Forelimb muscle (tissue), 1 donor: ENCODE data around the gene C16orf74. TPM values are rescaled to one million over a fixed set of nuclear protein-coding genes. Genes with fewer than 3 reads are reported as not detected.
A peak's percentile ranks its signal among the peaks of the same experiment; 100 is the strongest.

Experiments used
- DNase-seq: peaks from one replicate; pipeline ENCODE4 v3.0.0-alpha.2; 2013; ENCODE audit warnings: low read depth
- polyA plus RNA-seq: library from polyadenylated mRNA; unstranded; fragments of 120-200 nt; gene quantifications from one replicate; pipeline ENCODE4 v1.2.1, GENCODE V29; 2013; ENCODE audit not compliant: insufficient read length

C16orf74 gene
- polyA plus RNA-seq, 1 donor: 0.87 TPM

DNA sequence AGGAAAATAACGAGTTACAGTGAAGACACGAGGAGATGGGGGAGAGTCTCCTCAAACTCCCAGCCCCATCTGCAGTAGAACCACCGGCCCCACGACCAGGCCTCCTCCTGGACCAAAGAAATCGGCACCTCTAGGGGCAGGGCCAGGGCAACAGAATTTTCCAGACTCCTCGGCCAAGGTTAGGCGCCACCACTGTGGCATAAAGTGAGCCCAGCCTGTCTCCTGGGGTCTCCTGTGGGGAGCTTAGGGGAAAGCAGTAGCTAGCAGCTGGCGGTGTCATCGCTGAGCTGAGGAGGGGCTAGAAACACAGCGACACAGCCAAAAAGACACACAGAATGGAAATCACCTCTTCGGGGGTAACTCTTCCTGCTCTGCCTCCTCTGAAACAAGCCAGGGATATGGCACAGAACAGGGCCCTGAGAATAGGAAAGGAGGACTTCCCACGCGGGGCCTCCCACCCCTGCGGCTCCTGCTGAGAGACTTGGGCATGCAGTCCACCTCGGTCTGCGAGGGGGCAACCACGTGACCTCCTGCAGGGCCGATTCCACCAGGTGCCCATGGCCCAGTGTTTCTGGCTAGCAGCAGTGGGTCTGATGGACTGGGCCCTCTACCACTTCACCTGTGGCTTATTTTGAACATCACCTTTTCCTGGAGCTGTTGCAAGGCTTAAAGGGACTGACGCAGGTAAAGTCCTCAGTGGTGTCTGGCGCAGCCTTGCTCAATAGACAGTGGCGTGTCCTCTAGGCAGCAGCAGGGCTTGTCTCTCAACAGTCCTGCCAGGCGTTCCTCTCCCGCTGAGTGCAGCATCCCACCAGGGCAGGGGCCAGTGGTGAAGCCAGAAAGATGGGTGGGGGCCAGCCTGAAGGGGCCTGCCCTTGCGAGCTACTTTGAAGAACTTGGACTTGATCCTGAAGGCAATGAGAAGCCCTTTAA lies 55.4 kb downstream of the C16orf74 start:
- DNase-seq: no peak

GRCh38 chr16:85690469-85691064 lies 60.3 kb downstream of the C16orf74 start:
- no peak for DNase-seq

- DNase-seq: no peak
These were observed 61.0 kb downstream of the C16orf74 start for GRCh38 chr16:85689950-85690320.

DNA sequence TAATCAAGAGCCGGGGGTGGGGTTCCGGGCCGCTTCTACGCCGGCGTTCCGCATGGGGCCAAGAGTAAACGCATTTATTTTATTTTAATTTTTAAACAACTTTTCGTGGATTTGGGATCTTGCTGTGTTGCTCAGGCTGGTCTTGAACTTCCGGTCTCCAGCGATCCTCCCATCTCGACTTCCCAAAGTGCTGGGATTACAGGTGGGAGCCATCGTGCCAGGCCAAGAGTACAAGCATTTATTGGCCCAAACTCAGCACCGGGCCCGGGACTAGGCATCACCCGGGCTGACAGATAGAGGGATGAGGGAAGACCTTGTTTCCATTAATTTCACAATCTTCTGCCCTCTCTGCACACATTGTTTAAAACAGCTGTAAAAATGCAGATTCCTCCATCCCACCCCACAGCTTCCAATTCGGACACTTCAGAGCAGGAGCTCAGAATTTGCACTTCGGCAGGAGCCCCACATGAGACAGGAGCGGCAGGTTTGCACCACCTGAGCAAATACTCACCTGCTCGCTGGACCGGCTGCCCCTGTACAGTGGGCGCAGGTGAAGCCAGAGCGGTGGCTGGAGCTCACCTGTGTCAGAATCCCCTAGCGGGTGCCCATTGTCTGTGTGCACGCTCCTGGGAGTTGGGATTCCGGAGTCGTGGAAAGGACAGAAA lies 61.5 kb downstream of the C16orf74 start:
- no peak for DNase-seq

- peak; percentile 51 for DNase-seq
These were observed 62.2 kb downstream of the C16orf74 start, which contains the start of gene GINS2 for GRCh38 chr16:85688586-85689284. TSS of gene GINS2 (minus strand) at chr16:85688954. CDS start at chr16:85688898, 56 bp downstream.

GRCh38 chr16:85687651-85688471 lies 63.0 kb downstream of the C16orf74 start:
- no peak for DNase-seq

- DNase-seq: no peak
These were observed 63.8 kb downstream of the C16orf74 start for GRCh38 chr16:85686912-85687591.

DNA sequence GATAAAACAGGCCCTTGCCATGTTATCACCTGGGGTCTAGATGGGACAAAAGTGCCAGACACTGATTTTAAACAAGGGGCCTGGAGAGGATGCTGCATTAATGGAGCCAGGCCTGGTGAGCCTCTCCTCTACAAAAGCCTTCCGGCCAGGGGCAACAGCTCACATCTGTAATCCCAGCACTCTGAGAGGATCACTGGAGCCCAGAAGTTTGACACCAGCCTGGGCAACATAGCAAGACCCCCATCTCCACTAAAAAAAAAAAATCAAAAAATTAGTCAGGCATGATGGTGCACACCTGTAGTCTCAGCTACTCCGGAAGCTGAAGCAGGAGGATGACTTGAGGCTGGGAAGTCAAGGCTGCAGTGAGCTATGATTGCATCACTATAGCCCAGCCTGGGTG lies 65.6 kb downstream of the C16orf74 start:
- no peak for DNase-seq

- no peak for DNase-seq
These were observed 67.5 kb downstream of the C16orf74 start for GRCh38 chr16:85683363-85683762.

GRCh38 chr16:85682516-85682915 lies 68.4 kb downstream of the C16orf74 start:
- no peak for DNase-seq

DNA sequence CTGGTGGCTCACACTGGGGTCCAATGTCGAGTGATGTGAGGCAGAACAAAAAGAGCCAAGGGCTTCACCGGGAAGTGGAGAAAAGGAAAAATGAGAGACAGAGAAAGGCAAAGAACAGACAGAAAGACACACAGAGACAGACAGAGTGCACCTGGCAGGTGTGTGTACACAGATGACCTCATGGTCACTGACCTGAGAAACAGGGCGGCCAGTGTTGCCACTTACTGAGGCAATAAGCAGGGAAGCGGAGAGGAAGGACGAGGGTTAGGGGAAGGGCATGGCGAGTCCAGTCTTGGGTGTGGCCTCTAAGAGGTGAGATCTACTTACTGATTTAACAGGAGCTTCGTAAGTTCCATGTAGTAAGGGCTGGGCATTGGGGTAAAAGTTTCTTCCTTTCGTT lies 69.6 kb downstream of the C16orf74 start:
- DNase-seq: no peak

DNA sequence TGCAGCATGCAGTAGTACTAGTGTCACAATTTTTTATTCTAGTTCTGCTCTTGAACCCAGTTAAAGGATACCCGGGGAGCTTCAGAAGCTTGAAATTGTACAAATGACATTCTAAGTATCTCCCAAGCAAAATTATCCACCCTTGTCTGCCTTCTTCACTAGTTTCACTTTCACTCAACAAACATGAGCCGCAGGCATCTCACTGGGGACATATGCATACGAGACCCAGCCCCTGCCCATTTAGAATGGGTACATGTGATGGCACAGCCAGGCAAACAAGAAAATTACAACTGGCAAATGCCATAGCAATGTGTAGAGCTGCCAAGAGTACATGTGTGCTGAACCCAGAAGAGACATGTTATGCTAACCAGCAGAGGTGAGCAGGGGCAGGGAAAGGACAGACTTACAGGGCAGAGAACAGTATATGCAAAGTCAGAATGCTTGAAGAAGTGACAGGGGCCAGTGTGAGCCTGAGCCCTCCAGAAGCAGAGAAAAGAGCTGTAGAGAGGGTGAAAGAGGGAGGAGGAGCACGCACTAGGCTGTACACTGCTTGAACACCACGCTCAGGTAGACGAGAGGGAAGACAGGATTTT lies 70.4 kb downstream of the C16orf74 start:
- no peak for DNase-seq

- DNase-seq: no peak
These were observed 71.0 kb downstream of the C16orf74 start for GRCh38 chr16:85679870-85680269.

DNA sequence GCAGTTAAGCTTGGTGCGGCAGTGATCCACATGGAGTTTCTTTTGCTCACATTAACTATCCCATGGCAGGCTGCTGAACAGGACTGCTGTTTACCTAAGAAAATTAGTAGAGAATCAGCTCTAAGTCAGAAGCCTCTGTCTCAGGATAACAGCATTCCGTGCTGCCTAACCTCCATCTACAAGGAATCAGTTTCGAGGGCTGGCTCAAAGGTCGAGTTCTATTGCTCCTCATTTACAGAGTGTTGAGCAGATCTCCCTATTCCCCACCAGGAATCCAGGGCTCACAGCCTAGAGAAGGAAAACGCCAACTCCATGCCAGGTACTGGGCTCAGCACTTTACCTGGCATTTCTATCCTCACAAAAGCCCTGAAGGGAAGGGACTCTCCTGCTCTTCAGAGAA lies 72.1 kb downstream of the C16orf74 start:
- no peak for DNase-seq

- DNase-seq: no peak
These were observed 72.9 kb downstream of the C16orf74 start for GRCh38 chr16:85678016-85678415.

DNA sequence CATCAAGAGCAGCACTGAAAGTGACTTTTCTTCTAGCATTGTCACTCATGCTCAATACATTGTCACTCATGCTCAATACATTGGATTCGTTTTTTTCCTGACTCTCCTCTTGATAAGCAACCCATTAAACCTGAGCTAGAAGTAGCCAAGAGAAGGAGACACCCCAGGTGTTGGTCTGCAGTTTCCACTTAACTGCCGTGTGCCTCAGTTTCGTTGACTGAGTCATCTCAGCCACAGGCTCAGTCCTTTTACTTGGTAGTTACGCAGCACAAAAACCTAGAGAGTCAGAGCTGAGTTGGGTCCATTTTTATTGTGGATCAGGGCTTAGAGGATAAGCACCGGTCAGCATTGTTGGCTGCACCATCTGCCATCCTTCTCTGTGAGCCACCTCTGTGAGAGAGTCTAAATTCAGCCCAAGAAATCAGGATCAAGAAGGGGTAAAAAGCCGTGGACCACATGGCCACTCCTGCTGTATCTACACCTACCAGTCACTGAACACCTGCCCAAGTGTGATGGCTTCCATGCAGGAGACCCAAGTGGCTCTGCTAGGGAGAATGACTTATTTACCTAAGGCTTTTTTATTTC lies 73.4 kb downstream of the C16orf74 start:
- DNase-seq: no peak

- DNase-seq: no peak
These were observed 74.4 kb downstream of the C16orf74 start for GRCh38 chr16:85676466-85676865.

DNA sequence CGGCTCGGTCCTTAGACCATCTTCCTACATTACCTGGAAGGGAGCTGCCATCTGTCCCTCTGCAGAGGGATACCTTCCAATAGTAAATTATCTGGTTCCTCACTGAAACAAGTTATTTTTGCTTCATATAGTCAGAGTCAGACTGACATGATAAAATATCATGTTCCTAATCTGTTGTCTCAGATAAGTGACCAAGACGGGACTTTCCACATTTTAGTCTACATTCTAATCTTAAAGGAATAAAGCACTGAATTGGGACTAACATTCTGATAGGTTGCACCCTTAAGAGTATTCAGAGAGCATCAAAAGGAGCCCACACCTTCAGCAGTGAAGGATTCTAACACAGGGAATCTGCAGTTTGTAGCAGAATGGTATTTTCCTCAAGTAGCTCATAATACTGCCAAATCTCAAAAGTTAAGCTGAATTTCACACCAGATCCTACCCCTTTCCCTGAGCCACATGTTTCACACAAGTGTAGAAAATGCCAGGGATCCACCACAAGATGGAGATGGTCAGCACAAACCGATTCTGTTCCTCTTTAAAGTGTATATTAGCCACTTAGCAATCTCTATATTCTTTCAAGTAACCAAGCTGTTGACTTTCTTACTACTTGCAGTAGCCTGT lies 75.5 kb downstream of the C16orf74 start:
- no peak for DNase-seq

GRCh38 chr16:85674828-85675227 lies 76.1 kb downstream of the C16orf74 start:
- DNase-seq: no peak
